GM12892 (cell line): ENCODE results near the gene DOCK8.

Experiments used
- POLR2A ChIP-seq: IDR thresholded peaks from 2 replicates; pipeline ENCODE4 v1.6.1; 2011; ENCODE audit warnings: low read depth, low read length, control low read depth
- POLR2AphosphoS5 ChIP-seq: IDR thresholded peaks from 2 replicates; pipeline ENCODE4 v1.6.1; 2011; ENCODE audit warnings: low read depth, low read length, control low read depth
- TAF1 ChIP-seq: IDR thresholded peaks from 2 replicates; pipeline ENCODE4 v1.6.1; 2011; ENCODE audit warnings: low read depth, mild to moderate bottlenecking, control low read depth, low read length, borderline replicate concordance

DNA sequence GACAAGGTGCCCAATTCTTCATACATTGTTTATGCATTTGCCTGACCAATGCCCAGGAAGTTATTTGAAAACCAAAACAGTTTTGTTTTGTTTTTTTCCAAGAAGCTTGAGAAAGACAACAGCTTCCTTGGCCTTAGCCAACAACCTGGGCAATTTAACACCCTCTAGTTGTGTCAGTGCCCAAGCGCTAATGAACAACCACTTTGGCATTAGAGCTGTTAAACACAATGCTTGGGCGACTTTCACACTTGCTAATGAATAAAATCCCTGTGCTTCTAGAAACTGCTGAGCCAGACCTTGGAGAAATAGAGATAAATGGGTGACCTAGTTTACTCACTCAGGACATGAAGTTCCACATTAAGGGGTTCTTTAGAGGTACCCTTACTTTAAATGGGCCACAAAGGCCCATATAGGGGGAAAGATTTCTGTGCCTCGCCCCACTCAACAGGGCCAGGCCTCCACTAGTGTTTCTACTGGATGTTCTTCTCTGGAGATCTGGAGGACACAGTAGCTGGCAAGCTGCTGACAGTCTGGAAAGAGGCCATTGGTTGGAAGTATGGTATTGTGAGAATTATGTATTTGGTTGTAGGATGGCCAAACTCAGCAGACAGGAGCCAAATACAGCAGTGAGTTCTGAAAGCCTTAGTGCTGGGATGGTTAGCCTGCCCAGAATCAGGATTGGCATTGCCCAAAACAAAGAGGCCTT is 179.8 kb downstream of the DOCK8 start:
- TF ChIP-seq POLR2A (no peak), POLR2AphosphoS5 (no peak), TAF1 (no peak)
